Measurements from ENCODE around the gene GIMAP8.
"Not testable (repeated sequence)": the region's sequence is repeated elsewhere in the genome, so short reads cannot be mapped to it uniquely, and the experiment has no call there.

GIMAP8 gene

DNA sequence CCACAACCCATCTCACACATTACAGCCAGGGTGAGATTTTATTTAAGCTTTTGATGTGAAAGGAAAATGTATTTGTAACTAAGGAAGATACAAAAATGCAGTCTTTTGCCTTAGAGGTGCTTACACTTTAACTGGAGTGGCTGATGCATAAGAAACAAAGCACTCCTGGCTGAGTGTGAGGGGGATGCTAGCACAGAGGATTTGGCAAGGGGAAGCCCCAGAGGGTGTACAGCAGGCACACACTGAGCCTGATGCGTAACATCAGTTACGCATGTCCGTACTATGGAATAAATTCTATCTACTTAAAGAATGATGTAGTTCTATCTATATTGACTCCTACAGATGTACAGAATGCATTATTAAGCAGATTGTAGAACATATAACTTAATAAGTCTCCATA is 17.8 kb downstream of the GIMAP8 start:
- DNase-seq: no peak

DNA sequence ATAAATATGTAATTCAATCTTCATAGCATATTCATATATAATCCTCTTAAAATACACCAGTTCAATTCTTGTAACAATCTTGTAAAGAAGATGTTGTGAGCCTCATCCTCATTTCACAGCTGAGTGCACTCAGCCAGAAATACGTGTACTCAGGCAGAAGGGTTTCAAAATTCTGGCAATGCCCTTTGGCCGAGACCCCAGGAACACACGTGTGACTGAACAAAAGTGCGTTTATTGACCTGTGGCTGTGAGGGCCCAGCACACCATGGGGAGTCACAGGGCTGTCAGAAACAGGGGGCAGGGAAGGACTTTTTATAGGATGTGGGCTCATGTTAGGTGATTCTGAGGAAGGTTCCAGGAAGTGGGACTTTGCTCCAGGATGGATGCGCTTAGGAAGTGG is 21.5 kb downstream of the GIMAP8 start:
- no peak for DNase-seq

DNA sequence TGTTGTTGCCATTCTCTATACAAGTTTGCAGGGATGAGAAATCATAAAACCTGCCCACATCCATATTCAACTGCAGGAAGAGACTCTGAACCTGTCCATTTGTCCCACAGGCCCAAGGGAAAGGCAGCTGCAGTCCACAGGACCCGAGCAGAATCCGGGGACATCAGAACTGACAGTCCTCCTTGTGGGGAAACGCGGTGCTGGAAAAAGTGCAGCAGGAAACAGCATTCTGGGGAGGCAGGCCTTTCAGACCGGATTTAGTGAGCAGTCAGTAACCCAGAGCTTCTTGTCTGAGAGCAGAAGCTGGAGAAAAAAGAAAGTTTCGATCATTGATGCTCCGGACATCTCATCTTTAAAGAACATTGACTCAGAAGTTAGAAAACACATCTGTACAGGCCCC is 23.5 kb downstream of the GIMAP8 start:
- DNase-seq: no peak

DNA sequence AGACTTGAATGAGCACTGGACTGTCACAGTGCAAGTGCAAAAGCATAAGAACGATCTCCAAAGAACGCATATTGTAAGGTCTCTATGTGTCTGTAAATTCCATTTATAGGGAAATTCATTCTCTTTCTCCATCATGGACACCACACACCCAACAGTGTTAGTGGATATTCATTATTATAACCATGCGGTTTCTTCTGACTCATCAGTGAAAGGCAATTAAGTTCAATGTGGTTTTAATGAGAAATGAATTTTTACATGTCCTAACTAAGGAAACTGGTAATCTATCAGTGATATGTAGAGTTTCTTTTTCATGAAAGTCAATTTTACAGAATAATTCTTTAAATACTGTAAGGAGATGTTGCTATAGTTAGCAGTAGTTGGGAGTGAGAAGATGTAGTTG is 25.9 kb downstream of the GIMAP8 start:
- no peak for DNase-seq

DNA sequence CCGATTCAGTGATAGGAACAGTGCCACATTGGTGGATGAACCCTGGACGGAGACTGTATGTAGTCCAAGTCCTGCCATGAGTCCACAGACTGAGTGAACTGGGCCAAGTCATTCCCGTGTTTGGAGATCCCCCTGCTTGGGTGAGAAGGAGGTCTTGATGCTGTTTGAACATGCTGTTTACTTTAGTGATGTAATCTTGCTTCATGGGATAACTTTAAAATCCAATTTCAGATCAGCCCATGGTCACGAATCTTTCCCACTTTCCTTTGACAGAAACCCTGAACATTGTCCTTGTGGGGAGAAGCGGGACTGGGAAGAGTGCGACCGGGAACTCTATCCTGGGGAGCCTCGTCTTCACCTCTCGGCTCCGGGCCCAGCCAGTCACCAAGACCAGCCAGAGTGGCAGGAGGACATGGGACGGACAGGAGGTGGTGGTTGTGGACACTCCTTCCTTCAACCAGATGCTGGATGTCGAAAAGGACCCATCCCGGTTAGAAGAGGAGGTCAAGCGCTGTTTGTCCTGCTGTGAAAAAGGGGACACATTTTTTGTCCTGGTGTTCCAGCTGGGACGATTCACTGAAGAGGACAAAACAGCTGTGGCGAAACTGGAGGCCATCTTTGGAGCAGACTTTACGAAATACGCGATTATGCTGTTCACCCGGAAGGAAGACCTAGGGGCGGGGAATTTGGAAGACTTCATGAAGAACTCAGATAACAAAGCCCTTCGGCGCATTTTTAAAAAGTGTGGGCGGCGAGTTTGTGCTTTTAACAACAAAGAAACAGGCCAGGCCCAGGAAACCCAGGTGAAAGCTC is 26.6 kb downstream of the GIMAP8 start:
- peak in 1 of 6 experiments; percentile 23 for DNase-seq

DNA sequence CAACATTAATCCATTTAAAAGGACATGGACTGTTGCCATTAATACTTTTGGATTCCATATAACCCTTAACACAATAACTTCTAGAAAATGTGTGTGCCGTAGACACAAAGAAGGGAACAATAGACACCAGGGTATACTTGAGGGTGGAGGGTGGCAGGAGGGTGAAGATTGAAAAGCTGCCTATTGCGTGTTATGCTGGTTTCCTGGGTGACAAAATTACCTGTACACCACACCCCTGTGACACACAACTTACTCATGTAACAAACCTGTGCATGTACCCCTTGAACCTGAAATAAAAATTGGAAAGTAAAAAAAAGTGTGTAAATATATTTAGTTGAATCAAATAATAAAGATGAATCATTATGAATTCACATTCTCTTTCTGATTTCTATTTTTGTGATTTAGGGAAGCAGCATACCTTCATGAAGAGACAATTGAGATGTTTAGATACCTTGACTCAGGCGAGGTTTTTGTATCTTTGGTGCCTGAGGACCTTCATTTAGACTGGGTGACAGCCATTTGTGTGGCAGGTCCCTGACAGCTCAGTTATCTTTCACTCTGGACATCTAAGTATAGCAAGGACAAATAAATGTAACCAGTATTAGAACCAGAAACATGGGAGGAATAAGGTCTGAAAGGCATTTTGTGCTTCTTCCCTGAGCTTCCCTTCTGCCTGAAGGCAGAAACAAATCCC is 28.7 kb downstream of the GIMAP8 start:
- DNase-seq: peak; percentile 17 to 79 (median 52)

DNA sequence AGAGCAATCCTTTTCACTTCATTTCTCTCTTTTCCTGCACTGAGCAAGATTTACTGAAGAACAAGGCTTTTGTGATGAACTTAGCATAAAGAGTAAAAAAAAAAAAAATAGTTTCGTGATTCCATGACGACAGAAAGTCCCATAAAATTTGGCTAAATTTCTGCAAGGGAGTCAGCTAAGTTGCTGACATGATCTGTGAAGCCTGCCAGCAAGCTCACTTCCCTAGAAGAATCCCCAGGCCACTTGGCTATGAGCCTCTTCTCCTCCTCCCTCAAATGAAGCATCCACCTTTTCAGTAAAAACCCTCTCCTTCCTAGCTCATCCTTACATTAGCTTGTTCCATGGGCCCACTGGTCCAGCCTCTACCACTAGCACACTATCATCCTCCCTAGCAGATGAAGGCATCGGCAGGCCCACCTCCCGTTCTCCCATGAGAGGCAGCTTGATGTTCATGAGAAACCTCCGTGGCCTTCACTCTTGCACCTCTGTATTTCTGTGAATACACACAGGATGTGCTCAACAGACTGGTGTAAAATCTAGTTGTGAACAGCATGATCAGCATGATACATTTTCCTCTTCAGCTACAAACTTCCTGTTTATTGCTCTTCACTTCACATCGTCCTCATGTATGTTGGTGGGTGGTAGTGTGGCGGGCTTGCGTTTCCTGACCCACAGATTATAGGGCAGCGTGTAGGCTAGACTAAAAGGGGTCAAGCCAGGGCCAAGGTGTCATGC is 30.9 kb downstream of the GIMAP8 start:
- DNase-seq: peak; percentile 20 to 72 (median 54)

DNA sequence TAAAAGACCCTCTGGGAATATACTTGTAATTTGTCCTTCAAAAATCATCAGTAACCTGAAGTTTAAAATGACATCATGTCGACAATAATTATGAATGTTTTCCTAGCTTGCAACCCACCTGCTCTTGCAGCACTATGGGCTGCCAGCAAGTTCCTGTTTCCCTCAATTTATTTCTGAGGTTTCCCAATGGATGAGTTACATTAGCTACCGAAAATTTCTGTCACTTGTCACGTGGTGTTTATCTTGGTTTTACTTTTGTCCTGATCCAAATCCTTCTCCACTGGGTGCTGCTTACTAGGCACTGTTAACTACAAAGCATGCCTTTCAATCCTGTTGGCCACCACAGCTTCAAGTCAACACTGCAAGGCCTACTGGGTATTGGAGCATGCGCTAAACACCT is 31.5 kb downstream of the GIMAP8 start:
- no peak for DNase-seq

DNA sequence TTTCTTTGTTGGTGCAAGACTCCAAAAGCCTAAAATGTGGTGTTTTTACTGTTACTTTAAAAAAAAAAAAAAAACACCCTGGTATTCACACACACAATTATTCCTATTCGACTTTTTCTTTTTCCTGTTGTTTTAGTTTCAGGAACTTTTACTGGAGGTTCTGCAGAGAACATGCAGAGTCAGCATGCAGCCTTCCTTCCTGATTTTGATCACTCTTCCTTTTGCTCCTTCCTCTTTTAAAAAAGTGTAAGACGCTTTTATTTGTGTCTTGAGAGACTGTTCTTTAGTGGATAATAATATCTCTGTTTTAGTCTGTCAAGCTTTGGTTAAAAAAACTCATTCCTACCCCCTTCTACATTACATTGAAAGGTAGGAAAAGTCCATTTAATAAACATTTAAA is 33.1 kb downstream of the GIMAP8 start:
- DNase-seq: peak in 2 of 6 experiments; percentile 44 to 58

DNA sequence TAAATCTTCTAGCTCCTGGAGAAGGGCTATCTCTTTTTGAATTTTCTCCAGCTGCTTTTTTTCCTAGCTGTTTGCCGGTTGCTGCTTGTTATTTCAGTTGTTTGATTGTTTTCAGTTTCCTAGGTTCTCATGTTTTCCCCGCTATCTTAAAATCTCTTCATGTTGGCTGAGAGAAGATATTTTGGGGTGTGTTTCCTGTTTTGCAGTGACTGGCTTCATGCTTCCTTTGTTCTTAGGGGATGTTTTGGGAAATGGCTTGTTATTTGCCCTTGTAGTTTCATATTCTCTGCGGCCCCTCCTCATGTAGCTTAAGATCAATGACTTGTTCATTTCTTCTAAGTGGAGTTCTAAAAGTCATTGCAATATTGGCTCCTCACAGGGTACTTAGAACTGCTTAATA is 33.6 kb downstream of the GIMAP8 start:
- DNase-seq: peak in 5 of 6 experiments; percentile 23 to 83 (median 75)

DNA sequence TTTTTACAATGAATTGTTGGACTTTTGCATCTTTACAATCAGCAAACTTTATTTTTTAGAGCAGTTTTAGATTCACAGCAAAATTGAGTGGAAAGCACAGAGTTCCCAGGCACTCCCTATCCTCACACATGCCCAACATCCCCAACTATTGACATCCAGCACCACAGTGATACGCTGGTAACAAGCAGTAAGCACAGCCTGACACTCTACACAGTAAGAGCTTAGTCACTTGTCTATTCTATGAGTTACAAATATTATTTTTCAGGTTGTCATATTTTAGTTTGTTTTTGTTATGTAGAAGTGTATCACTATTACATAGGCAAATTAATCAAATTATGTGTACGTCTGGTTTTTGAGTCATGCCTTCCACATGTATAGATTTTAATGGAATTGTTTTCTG is 37.2 kb downstream of the GIMAP8 start:
- no peak for DNase-seq

DNA sequence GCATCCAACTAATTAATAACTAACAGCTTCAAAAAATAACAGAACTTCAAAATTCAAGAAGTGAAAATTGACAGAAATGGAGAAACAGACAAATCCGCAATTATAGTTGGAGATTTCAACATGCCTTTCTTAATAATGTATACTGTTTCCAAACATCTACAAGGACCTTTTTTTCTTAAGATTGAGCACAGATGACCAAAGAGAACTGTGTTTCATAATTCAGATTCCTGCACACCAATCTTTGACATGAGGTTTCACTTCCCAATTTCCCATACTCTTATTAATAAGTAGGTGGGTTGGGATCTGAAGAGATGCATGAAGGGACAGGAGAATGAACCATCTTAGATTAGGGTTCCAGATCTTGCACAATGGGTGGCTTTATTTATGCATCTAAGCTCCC is 39.4 kb downstream of the GIMAP8 start:
- DNase-seq: no peak

DNA sequence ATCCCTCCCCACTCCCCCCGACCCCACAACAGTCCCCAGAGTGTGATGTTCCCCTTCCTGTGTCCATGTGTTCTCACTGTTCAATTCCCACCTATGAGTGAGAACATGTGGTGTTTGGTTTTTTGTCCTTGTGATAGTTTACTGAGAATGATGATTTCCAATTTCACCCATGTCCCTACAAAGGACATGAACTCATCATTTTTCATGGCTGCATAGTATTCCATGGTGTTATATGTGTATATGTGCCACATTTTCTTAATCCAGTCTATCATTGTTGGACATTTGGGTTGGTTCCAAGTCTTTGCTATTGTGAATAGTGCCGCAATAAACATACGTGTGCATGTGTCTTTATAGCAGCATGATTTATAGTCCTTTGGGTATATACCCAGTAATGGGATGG is 43.0 kb downstream of the GIMAP8 start:
- DNase-seq: not testable (repeated sequence)

DNA sequence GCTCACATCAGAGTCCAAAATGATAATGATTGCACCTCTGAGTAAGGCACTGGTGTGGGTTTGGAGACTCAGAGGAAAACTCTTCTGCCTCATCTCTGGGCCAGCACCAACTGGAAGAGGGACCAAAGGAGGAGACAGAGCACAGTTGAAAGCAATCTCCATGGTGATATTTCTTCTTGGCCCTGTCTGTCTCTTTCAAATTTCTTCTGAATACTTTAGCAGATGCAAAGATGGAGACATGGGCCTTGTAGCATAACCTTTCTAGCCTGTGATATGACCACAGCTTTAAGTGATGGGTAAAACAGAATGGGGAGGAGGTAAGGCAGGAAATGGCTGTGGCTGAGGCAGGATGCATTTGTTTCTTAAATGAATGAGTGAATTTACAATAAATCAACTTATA is 52.1 kb downstream of the GIMAP8 start:
- peak in 3 of 6 experiments; percentile 65 to 74 (median 70) for DNase-seq

DNA sequence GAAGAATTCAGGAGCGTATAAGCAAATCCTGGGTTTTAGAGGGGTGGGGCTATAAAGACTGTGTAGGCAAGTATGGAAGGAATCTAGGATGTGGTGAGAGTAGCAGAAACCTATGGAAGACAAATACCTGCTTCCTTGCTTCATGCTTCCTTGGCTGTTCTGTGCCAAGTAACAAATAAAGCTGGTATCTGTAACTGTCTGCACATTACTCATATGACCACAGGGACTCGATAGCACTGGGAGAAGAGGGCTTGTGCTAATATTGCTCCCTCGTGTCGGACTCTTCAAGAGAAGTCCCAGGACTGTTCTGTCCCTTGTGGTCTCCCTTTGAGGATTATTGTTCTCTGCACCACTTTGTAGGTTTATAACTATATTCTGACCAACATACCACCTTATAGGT is 52.7 kb downstream of the GIMAP8 start:
- DNase-seq: no peak

DNA sequence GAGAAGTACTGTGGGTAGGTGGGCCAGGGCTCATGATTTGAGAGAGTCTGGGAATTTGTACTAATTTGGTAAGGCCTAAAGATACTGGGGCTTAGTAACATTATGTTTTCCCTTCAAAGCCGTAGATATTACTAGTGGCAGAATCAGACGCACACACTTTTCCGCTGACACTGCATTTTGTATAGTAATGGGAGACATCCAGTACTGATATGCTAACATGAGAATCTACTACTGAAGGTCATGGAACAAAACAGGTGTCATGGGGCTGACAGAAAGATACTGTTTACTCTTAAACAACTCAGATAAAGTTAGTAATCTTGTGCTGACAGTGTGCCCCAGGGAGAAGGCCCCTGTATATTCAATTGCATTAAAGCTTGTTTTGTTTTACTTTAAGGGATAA is 53.2 kb downstream of the GIMAP8 start:
- DNase-seq: peak in 1 of 6 experiments; percentile 27

DNA sequence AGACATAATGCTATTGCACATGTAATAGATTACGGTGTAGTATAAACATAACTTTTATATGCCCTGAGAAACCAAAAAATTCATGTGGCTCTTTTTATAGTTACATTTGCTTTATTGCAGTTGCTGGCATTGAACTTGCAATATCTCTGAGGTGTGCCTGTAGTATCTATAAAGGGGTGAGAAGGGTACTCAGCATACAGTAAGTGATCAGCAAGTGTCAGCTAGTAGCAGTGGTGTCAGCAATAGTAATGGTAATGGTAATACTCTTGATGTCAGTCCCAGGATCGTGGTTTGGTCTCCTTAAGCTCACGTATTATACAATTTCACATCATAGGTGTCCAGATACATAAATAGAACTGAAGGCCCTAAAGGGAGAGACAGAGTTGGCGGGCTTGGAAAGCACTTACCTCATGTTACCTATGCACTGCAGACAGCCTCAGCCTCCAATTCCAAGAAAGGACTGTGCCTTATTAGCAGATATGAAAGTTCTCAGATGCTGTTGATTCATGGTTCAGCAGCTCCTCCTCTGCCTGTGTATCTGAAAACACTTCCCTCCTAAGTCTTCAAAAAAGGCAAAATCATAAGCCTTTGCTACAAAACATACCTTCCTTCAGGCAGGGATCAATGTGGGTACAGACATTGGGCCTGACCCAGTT is 57.6 kb downstream of the GIMAP8 start:
- peak in 3 of 6 experiments; percentile 9 to 36 (median 24) for DNase-seq

DNA sequence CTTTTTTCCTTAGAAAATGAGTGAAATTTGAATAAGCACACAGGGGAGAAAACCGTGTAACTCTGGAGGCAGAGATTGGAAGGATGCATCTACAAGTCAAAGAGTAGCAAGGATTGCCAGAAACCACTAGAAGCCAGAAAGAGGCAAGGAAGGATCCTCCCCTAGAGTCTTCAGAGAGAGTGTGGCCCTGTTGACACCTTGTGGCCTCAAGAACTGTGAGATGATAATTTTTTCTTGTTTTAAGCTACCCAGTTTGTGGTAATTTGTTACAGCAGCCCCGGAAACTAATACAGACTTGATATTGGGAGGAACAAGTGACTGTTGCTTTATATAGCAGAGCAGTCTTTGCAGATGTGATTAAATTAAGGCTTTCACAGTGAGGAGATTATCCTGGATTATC is 60.6 kb downstream of the GIMAP8 start:
- DNase-seq: peak in 2 of 6 experiments; percentile 17 to 33

DNA sequence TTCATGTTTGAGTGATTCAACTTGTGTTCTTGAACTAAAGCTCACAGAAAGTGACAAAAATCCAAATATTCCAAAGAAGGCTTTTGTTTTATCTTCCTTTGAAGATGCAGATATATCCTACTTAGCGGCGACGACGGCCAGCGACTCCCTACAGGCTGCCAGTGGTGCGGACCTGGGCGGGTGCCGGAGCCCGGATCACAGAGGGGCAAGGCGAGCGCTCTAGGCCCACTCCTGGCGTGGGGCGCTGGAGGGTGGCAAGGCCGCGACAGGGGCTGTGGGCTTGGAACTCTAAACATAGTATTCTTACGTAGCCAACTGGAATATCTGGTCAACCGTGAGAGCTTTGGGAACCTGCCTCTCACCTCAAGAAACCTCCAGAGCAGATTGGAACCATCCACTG is 63.3 kb downstream of the GIMAP8 start:
- no peak for DNase-seq

DNA sequence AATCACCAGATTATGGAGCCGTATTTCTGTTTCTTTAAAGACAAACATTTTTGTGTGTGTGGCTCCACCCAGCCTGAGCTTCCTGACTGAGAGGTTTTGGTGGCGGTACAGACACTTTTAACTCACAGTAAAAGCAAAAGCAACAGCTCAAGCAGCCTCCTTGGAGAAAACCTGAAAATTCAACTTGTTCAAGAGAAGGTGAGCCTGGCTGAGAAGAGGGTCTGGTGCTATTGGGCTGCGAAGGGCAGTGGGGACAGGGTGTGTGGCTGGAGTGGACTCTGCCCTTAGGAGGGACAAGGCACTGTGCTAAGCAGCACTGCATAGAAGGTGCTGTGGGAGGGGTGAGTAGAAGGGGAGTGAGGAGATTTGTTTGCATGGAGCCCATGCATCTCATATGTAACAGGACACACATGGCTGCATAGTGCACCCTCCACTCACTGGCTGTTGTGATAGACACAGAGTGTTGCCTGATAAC is 64.4 kb downstream of the GIMAP8 start, which contains the start of gene GIMAP7:
Gene GIMAP7 (plus strand): TSS at position 125 of the 475 bp plus-strand sequence. CDS start 5,103 bp downstream, outside the sequence.
- DNase-seq: peak; percentile 46 to 86 (median 64)

DNA sequence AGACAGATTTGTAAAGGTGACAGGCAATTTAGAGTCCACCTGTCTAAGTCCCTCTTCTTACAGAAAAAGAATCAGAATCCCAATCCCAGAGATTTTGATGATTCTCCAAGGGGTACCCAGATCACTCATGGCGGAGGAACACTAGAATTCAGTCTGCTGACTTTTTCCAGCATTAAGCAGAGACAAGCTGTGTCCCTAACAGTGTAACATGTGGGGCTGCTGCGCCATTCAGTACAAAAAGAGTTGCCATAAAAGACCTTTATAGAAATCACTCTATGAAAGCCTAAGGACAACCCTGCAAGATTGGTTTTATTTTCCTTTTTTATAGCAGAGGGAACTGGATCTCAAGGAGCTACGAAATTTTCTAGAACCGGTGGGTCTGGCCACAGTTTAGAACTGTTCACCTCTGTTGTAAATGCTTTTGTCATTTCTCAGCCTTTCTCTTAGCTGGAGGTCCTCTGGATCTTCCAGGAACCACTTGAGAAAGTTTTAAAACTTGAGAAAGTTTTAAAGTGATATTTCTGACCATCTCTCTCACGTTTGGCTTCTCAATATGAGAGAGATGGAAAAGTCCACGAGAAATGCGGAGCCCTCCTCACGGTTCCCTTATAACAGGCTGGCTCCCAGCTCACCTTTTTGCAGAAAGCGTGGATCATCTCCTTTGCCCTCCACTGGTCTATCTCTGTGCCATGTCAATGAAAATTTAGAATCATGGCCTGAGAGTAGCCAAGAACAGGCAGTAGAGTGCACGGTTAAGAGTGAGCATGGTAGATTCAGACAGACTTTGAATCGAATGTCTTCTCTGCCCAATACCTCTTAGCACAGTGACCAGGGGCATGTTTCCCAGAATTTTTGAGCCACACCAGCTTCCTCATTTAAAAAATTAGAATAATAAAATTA is 65.1 kb downstream of the GIMAP8 start:
- peak in 2 of 6 experiments; percentile 34 to 45 for DNase-seq
